HUES64 (cell line): ENCODE results near the gene FOXA3.

Experiments
- H3K27ac ChIP-seq: 2 replicates; pipeline ENCODE4 v1.7.0; 2013; ENCODE audit warnings: low read depth, low read length, inconsistent platforms
- H3K27me3 ChIP-seq: 2 replicates; pipeline ENCODE4 v1.6.1; 2013; ENCODE audit warnings: mild to moderate bottlenecking, low read length; ENCODE audit not compliant: insufficient read depth
- H3K36me3 ChIP-seq: 2 replicates; pipeline ENCODE4 v1.6.1; 2013; ENCODE audit warnings: mild to moderate bottlenecking, low read length; ENCODE audit not compliant: insufficient read depth
- H3K4me1 ChIP-seq: 2 replicates; pipeline ENCODE4 v1.6.1; 2013; ENCODE audit warnings: mild to moderate bottlenecking, low read length, moderate library complexity; ENCODE audit not compliant: insufficient read depth
- H3K4me3 ChIP-seq: 2 replicates; pipeline ENCODE4 v1.5.1; 2013; ENCODE audit warnings: mild to moderate bottlenecking, low read length, moderate library complexity
- H3K9ac ChIP-seq: 2 replicates; pipeline ENCODE4 v1.6.1; 2013; ENCODE audit warnings: mild to moderate bottlenecking, low read depth, low read length
- H3K9me3 ChIP-seq: 2 replicates; pipeline ENCODE4 v1.6.1; 2013; ENCODE audit warnings: low read depth, low read length; ENCODE audit not compliant: insufficient read depth
- WGBS: fragments of 150-250, 120-280 bp; methylation state at CpG from one replicate; pipeline ENCODE4 v1.1.7; 2013; ENCODE audit warnings: missing lambda C conversion rate; 5-methylcytosine and 5-hydroxymethylcytosine counted together

FOXA3 gene

GRCh38 chr19:45913874-45914830, 50.0 kb downstream of the FOXA3 start, which contains the start of gene NANOS2:
Gene NANOS2, minus strand, starts transcription at chr19:45914778. Its CDS starts 85 bp downstream, at chr19:45914693.
- Histone ChIP-seq H3K27ac (no peak within 1 kb of the TSS), H3K4me1 (no peaks in the 10 kb centered on the region), H3K9ac (no peak within 1 kb of the TSS), H3K36me3 (no peaks in the 10 kb centered on the region), H3K4me3 (no peak within 1 kb of the TSS), H3K9me3 (no peaks in the 10 kb centered on the region), H3K27me3 (no peaks in the 10 kb centered on the region)
- 74% methylated on average over 44 of the region's 44 CpGs for WGBS

GRCh38 chr19:45917421-45918091, 53.4 kb downstream of the FOXA3 start:
- Histone ChIP-seq H3K36me3 (no peaks in the 10 kb centered on the region), H3K27me3 (no peaks in the 10 kb centered on the region), H3K4me1 (no peaks in the 10 kb centered on the region), H3K27ac (no peak overlapping the region), H3K9me3 (no peaks in the 10 kb centered on the region), H3K9ac (no peak overlapping the region), H3K4me3 (no peak overlapping the region)
- 67% methylated on average over 4 of the region's 4 CpGs for WGBS

GRCh38 chr19:45918721-45919120, 54.6 kb downstream of the FOXA3 start:
- Histone ChIP-seq H3K4me1 (no peaks in the 10 kb centered on the region), H3K27ac (no peak overlapping the region), H3K27me3 (no peaks in the 10 kb centered on the region), H3K9ac (no peak overlapping the region), H3K36me3 (no peaks in the 10 kb centered on the region), H3K4me3 (no peak overlapping the region), H3K9me3 (no peaks in the 10 kb centered on the region)
- 84% methylated on average over 4 of the region's 4 CpGs for WGBS

- Histone ChIP-seq H3K4me3 (no peak overlapping the region), H3K27ac (no peak overlapping the region), H3K9me3 (no peaks in the 10 kb centered on the region), H3K27me3 (no peaks in the 10 kb centered on the region), H3K4me1 (no peaks in the 10 kb centered on the region), H3K9ac (no peak overlapping the region), H3K36me3 (no peaks in the 10 kb centered on the region)
- WGBS = 82% methylated on average over 6 of the region's 7 CpGs
Measured at GRCh38 chr19:45919678-45920077, 55.6 kb downstream of the FOXA3 start.

- no peaks in the 10 kb centered on the region for H3K4me1 ChIP-seq
- no peak overlapping the region for H3K27ac ChIP-seq
- no peaks in the 10 kb centered on the region for H3K27me3 ChIP-seq
- H3K4me3 ChIP-seq = no peak overlapping the region
- 90% methylated on average over 8 of the region's 8 CpGs for WGBS
- H3K36me3 ChIP-seq = no peaks in the 10 kb centered on the region
- H3K9me3 ChIP-seq = no peaks in the 10 kb centered on the region
- H3K9ac ChIP-seq = no peak overlapping the region
Measured at GRCh38 chr19:45920458-45920857, 56.3 kb downstream of the FOXA3 start.

GRCh38 chr19:45922281-45922680, 58.2 kb downstream of the FOXA3 start:
- WGBS = 54% methylated on average over 9 of the region's 9 CpGs
- no peaks in the 10 kb centered on the region for H3K9me3 ChIP-seq
- H3K27me3 ChIP-seq = no peaks in the 10 kb centered on the region
- H3K36me3 ChIP-seq = no peaks in the 10 kb centered on the region
- H3K4me1 ChIP-seq = no peaks in the 10 kb centered on the region
- H3K4me3 ChIP-seq = no peak overlapping the region
- H3K9ac ChIP-seq = no peak overlapping the region
- no peak overlapping the region for H3K27ac ChIP-seq
